Keratinocyte (primary cell): ENCODE measurements around the gene VPS37B. TPM values are rescaled to one million over a fixed set of nuclear protein-coding genes. Genes with fewer than 3 reads are reported as not detected.

Source experiments
- DNase-seq: peaks from one replicate; pipeline ENCODE4 v3.0.0-alpha.2; 2011; ENCODE audit warnings: low read depth, missing footprints, low spot score
- FAIRE-seq: peaks from 2 replicates; lab custom pipeline; 2011; peaks lifted over from hg19 to GRCh38; lab: Jason Lieb, UNC
- H2AFZ ChIP-seq: 2 replicates; pipeline ENCODE4 v1.6.0; 2012; ENCODE audit warnings: low read length, control low read depth, inconsistent platforms; ENCODE audit not compliant: control insufficient read depth
- H3K27ac ChIP-seq: 2 replicates; pipeline ENCODE4 v1.5.1; 2011; ENCODE audit warnings: low read length; ENCODE audit not compliant: control insufficient read depth, insufficient read depth
- H3K27me3 ChIP-seq: 3 replicates; pipeline ENCODE4 v1.6.0; 2011; ENCODE audit warnings: low read length; ENCODE audit not compliant: control insufficient read depth, insufficient read depth; ENCODE audit errors: extremely low read depth
- H3K36me3 ChIP-seq, 2 experiments: 2 replicates in 1 of 2; 3 replicates in 1 of 2; pipeline ENCODE4 v1.5.1; 2011; ENCODE audit warnings: low read length in 2 of 2, mild to moderate bottlenecking in 1 of 2; ENCODE audit not compliant: control insufficient read depth in 2 of 2, insufficient read depth in 2 of 2; ENCODE audit errors: extremely low read depth in 1 of 2
- H3K4me1 ChIP-seq: 3 replicates; pipeline ENCODE4 v1.5.1; 2011; ENCODE audit warnings: low read length; ENCODE audit not compliant: control insufficient read depth, insufficient read depth; ENCODE audit errors: extremely low read depth
- H3K4me2 ChIP-seq: 3 replicates; pipeline ENCODE4 v1.6.0; 2011; ENCODE audit warnings: low read depth, low read length; ENCODE audit not compliant: control insufficient read depth, insufficient read depth; ENCODE audit errors: extremely low read depth
- H3K4me3 ChIP-seq, 3 experiments: fragments of 200-600 bp in 1 of 3; sonication (generic) in 1 of 3; 2 replicates in 2 of 3; 3 replicates in 1 of 3; pipeline ENCODE4 v1.5.1; 2011 to 2016; ENCODE audit warnings: low read length in 3 of 3, mild to moderate bottlenecking in 3 of 3, control low read depth in 2 of 3, inconsistent platforms in 1 of 3, low read depth in 1 of 3, mixed read lengths in 1 of 3, mixed run types in 1 of 3, moderate library complexity in 1 of 3; ENCODE audit not compliant: control insufficient read depth in 2 of 3, insufficient read depth in 2 of 3; ENCODE audit errors: extremely low read depth in 1 of 3
- H3K79me2 ChIP-seq: 2 replicates; pipeline ENCODE4 v1.6.0; 2012; ENCODE audit warnings: low read length; ENCODE audit not compliant: control insufficient read depth, insufficient read depth
- H3K9ac ChIP-seq: 3 replicates; pipeline ENCODE4 v1.6.0; 2011; ENCODE audit warnings: low read length; ENCODE audit not compliant: control insufficient read depth, insufficient read depth; ENCODE audit errors: extremely low read depth
- H3K9me1 ChIP-seq: 3 replicates; pipeline ENCODE4 v1.6.0; 2011; ENCODE audit warnings: low read length; ENCODE audit not compliant: control insufficient read depth, insufficient read depth; ENCODE audit errors: extremely low read depth
- H3K9me3 ChIP-seq: 2 replicates; pipeline ENCODE4 v1.5.1; 2012; ENCODE audit warnings: low read depth, low read length; ENCODE audit not compliant: control insufficient read depth
- H4K20me1 ChIP-seq: 3 replicates; pipeline ENCODE4 v1.6.0; 2011; ENCODE audit warnings: low read length; ENCODE audit not compliant: control insufficient read depth, insufficient read depth; ENCODE audit errors: extremely low read depth
- CTCF ChIP-seq, 3 experiments: IDR thresholded peaks in 1 of 3; conservative IDR thresholded peaks in 1 of 3; optimal IDR thresholded peaks in 1 of 3; 2 replicates in 2 of 3; 3 replicates in 1 of 3; pipeline versions ENCODE3 to v1.5.1; 2011; ENCODE audit warnings: low read length in 3 of 3, mild to moderate bottlenecking in 3 of 3, moderate library complexity in 2 of 3, control low read depth in 1 of 3, inconsistent platforms in 1 of 3; ENCODE audit not compliant: insufficient read depth in 2 of 3; ENCODE audit errors: extremely low read depth in 1 of 3
- EZH2 ChIP-seq: IDR thresholded peaks from one replicate; pipeline ENCODE4 v1.6.1; 2012; ENCODE audit warnings: inconsistent platforms, mild to moderate bottlenecking, low read length, moderate library complexity
- dilution Hi-C: fragments of 300-500 bp; cut with MboI; formaldehyde crosslinking; loops from one replicate; pipeline ENCODE4 v1.7.0; 2020; ENCODE audit warnings: low sequenced_read_pairs; ENCODE audit not compliant: extremely low pct_ligation_motif_present
- polyA plus RNA-seq, 5 experiments: library from polyadenylated mRNA; depleted of rRNA in 3 of 5; stranded (reverse) in 3 of 5; stranded (forward) in 1 of 5; unstranded in 1 of 5; fragments of >200 nt; gene quantifications; 1 replicate in 1 of 5; 2 replicates in 3 of 5; 3 replicates in 1 of 5; pipeline versions ENCODE4 v1.2.1 to v1.2.3, GENCODE V29; 2011 to 2012; ENCODE audit warnings: missing spikeins in 2 of 5, low read depth in 1 of 5, low replicate concordance in 1 of 5

VPS37B gene
- polyA plus RNA-seq, 1 donor (not counting 4 experiments of a cell fraction or from before 2014, with no cell fraction given): 34.1 TPM

GRCh38 chr12:122880155-122880667, 15.7 kb downstream of the VPS37B start:
- H3K36me3 ChIP-seq: peaks cover 15 to 37% of the 10 kb centered on the region in 2 experiments
- no peak overlapping the region for H3K27ac ChIP-seq
- H3K9me3 ChIP-seq: no peaks in the 10 kb centered on the region
- FAIRE-seq: no peak
- peaks cover 30% of the 10 kb centered on the region for H4K20me1 ChIP-seq
- no peak overlapping the region for H2AFZ ChIP-seq
- H3K4me2 ChIP-seq: no peak overlapping the region
- H3K9me1 ChIP-seq: peaks cover 8% of the 10 kb centered on the region
- H3K27me3 ChIP-seq: no peaks in the 10 kb centered on the region
- no peak for TF ChIP-seq CTCF (optimal IDR thresholded peaks at IDR 0.05 in 1 of 3, IDR thresholded peaks at IDR 0.05 in 1 of 3, conservative IDR thresholded peaks at IDR 0.05 in 1 of 3; ENCODE audit: extremely low read depth in 1 of 3, insufficient read depth in 2 of 3, low read length in 3 of 3)
- no peak for TF ChIP-seq EZH2
- DNase-seq: no peak
- H3K4me1 ChIP-seq: peaks cover 13% of the 10 kb centered on the region
- H3K79me2 ChIP-seq: peaks cover 100% of the 10 kb centered on the region
- H3K4me3 ChIP-seq: no peak overlapping the region
- H3K9ac ChIP-seq: no peak overlapping the region
- dilution Hi-C loops: no loop called here

- H4K20me1 ChIP-seq: peaks cover 30% of the 10 kb centered on the region
- no peak for DNase-seq
These were observed 16.9 kb downstream of the VPS37B start for GRCh38 chr12:122878780-122879612.

More at GRCh38 chr12:122878780-122879612, 16.9 kb downstream of the VPS37B start:
- Histone ChIP-seq H3K4me2 (no peak overlapping the region), H3K9me1 (peaks cover 8% of the 10 kb centered on the region), H3K36me3 (peaks cover 15 to 35% of the 10 kb centered on the region in 2 experiments), H2AFZ (no peak overlapping the region), H3K27me3 (no peaks in the 10 kb centered on the region), H3K4me1 (peaks cover 8% of the 10 kb centered on the region), H3K27ac (no peak overlapping the region), H3K79me2 (peaks cover 100% of the 10 kb centered on the region), H3K4me3 (no peak overlapping the region), H3K9ac (no peak overlapping the region), H3K9me3 (no peaks in the 10 kb centered on the region)
- TF ChIP-seq EZH2 (no peak), CTCF (optimal IDR thresholded peaks at IDR 0.05 in 1 of 3, IDR thresholded peaks at IDR 0.05 in 1 of 3, conservative IDR thresholded peaks at IDR 0.05 in 1 of 3; ENCODE audit: extremely low read depth in 1 of 3, insufficient read depth in 2 of 3, low read length in 3 of 3) (no peak)
- dilution Hi-C loops: no loop called here
- FAIRE-seq: no peak
